K562 (cell line): ENCODE data around the gene CADM2. TPM values are rescaled to one million over a fixed set of nuclear protein-coding genes. Genes with fewer than 3 reads are reported as not detected.

Experiments used
- ATAC-seq: fragments of 200-7000 bp; cut with Tn5 transposase; 3 replicates; pipeline ENCODE4 v1.9.1; 2020; ENCODE audit warnings: moderate library complexity
- BruUV-seq: library from RNA; stranded (reverse); fragments of 400-500 nt; replicated peaks from 2 replicates; lab custom pipeline; 2021; lab: Mats Ljungman, UMichigan
- CTCF ChIA-PET: fragments of 300-600 bp; formaldehyde crosslinking; extraction: SDS; loops from one replicate; lab custom pipeline; 2021; ENCODE audit warnings: low intra/inter-chr PET ratio; lab: Yijun Ruan, JAX
- POLR2A ChIA-PET: fragments of 300-600, 350-650 bp; sonication (Branson Sonifier 250); formaldehyde crosslinking; extraction: SDS; loops from one replicate; lab custom pipeline; 2021; ENCODE audit warnings: antibody characterized with exemption, inconsistent platforms; lab: Yijun Ruan, JAX
- DNase-seq, 4 experiments: peaks; one replicate each; pipeline versions ENCODE4 v3.0.0 to v3.0.0-alpha.2; 2011 to 2018; ENCODE audit warnings: low spot score in 3 of 4, mixed read lengths in 3 of 4; ENCODE audit errors: extremely low read depth in 1 of 4
- FAIRE-seq: peaks from 2 replicates; lab custom pipeline; 2011; peaks lifted over from hg19 to GRCh38; lab: Jason Lieb, UNC
- H2AFZ ChIP-seq: 2 replicates; pipeline ENCODE4 v1.6.0; 2011; ENCODE audit warnings: low read depth, low read length, control low read depth, inconsistent platforms
- H3K27ac ChIP-seq: fragments of 200-600 bp; 3 replicates; pipeline ENCODE4 v1.8.0; 2011; ENCODE audit warnings: low read depth, mild to moderate bottlenecking, control low read depth, inconsistent platforms, low read length, moderate library complexity, mixed read lengths; ENCODE audit errors: extremely low read depth
- H3K27me3 ChIP-seq, 2 experiments: fragments of 300-600 bp in 1 of 2; 2 replicates in 1 of 2; 3 replicates in 1 of 2; pipeline versions ENCODE4 v1.6.0 to v1.8.0; 2011; ENCODE audit warnings: inconsistent platforms in 2 of 2, low read length in 2 of 2, mild to moderate bottlenecking in 1 of 2, mixed read lengths in 1 of 2, moderate library complexity in 1 of 2; ENCODE audit not compliant: control insufficient read depth in 2 of 2, insufficient read depth in 2 of 2
- H3K36me3 ChIP-seq: fragments of 300-600 bp; 3 replicates; pipeline ENCODE4 v1.8.0; 2011; ENCODE audit warnings: mild to moderate bottlenecking, low read length, inconsistent platforms; ENCODE audit not compliant: control insufficient read depth, insufficient read depth
- H3K4me1 ChIP-seq, 2 experiments: fragments of 200-600 bp in 1 of 2; replicated peaks in 1 of 2; 2 replicates in 1 of 2; 3 replicates in 1 of 2; pipeline versions ENCODE4 v1.5.1 to v1.8.0; 2011; ENCODE audit warnings: inconsistent platforms in 2 of 2, low read length in 2 of 2, mild to moderate bottlenecking in 1 of 2, mixed read lengths in 1 of 2, moderate library complexity in 1 of 2; ENCODE audit not compliant: control insufficient read depth in 2 of 2, insufficient read depth in 2 of 2
- H3K4me2 ChIP-seq: 2 replicates; pipeline ENCODE4 v1.6.1; 2011; ENCODE audit warnings: low read length, control low read depth, inconsistent platforms, mixed read lengths; ENCODE audit not compliant: insufficient read depth
- H3K4me3 ChIP-seq: fragments of 200-600 bp; sonication (generic), shearing (Covaris generic); 2 replicates; pipeline ENCODE4 v1.5.1; 2016; ENCODE audit warnings: control low read depth, inconsistent platforms
- H3K79me2 ChIP-seq: fragments of 200-600 bp; 3 replicates; pipeline ENCODE4 v1.8.0; 2011; ENCODE audit warnings: low read length, inconsistent platforms; ENCODE audit not compliant: control insufficient read depth, insufficient read depth
- H3K9ac ChIP-seq, 2 experiments: 2 replicates each; pipeline versions ENCODE4 v1.6.0 to v1.6.1; 2011; ENCODE audit warnings: low read depth in 2 of 2, low read length in 2 of 2, control low read depth in 1 of 2, inconsistent platforms in 1 of 2, mild to moderate bottlenecking in 1 of 2, mixed read lengths in 1 of 2; ENCODE audit not compliant: insufficient read depth in 1 of 2
- H3K9me1 ChIP-seq: one replicate; pipeline ENCODE4 v1.6.0; 2011; ENCODE audit warnings: inconsistent platforms, mild to moderate bottlenecking, low read length, moderate library complexity; ENCODE audit not compliant: control insufficient read depth, insufficient read depth
- H3K9me3 ChIP-seq: replicated peaks from 2 replicates; pipeline ENCODE4 v1.5.1; 2011; ENCODE audit warnings: low read depth, low read length, inconsistent platforms; ENCODE audit not compliant: control insufficient read depth, insufficient read depth
- H4K20me1 ChIP-seq: replicated peaks from 2 replicates; pipeline ENCODE4 v1.6.1; 2011; ENCODE audit warnings: low read length, inconsistent platforms, mixed read lengths; ENCODE audit not compliant: control insufficient read depth, insufficient read depth
- HDAC1 ChIP-seq, 2 experiments: fragments of 450-650 bp; IDR thresholded peaks; 2 replicates each; pipeline ENCODE4 v1.6.1; 2016 to 2017; ENCODE audit warnings: inconsistent platforms in 1 of 2, mild to moderate bottlenecking in 1 of 2, moderate library complexity in 1 of 2
- SMARCC2 ChIP-seq: fragments of 450-650 bp; IDR thresholded peaks from 2 replicates; pipeline ENCODE4 v1.6.1; 2017; ENCODE audit warnings: antibody characterized with exemption, moderate library complexity, mild to moderate bottlenecking, low read depth
- SNRNP70 ChIP-seq: fragments of 200-400 bp; formaldehyde crosslinking; optimal IDR thresholded peaks from 2 replicates; pipeline ENCODE3; 2017; ENCODE audit warnings: low read depth, low read length
- SREBF2 ChIP-seq: sonication (generic); formaldehyde crosslinking; IDR thresholded peaks from 2 replicates; pipeline ENCODE4 v1.4.0; 2020; ENCODE audit warnings: mild to moderate bottlenecking, missing genetic modification reagents
- THAP7 ChIP-seq: fragments of 250-450 bp; sonication (Bioruptor Pico); IDR thresholded peaks from 2 replicates; pipeline ENCODE4 v1.5.0; 2021
- XRCC5 ChIP-seq: fragments of 200-400 bp; formaldehyde crosslinking; IDR thresholded peaks from 2 replicates; pipeline ENCODE4 v1.6.1; 2017; ENCODE audit warnings: low read depth, mild to moderate bottlenecking, low read length
- ZBTB40 ChIP-seq, 2 experiments: fragments of 450-650 bp in 1 of 2; sonication (generic) in 1 of 2; formaldehyde crosslinking in 1 of 2; IDR thresholded peaks; 2 replicates each; pipeline versions ENCODE4 v1.7.1 to v1.9.0; 2016 to 2022; ENCODE audit warnings: inconsistent platforms in 1 of 2, mild to moderate bottlenecking in 1 of 2, missing genetic modification reagents in 1 of 2
- ZC3H8 ChIP-seq: fragments of 450-650 bp; IDR thresholded peaks from 2 replicates; pipeline ENCODE4 v1.6.1; 2017
- ZNF174 ChIP-seq: fragments of 250-450 bp; sonication (Bioruptor Pico); IDR thresholded peaks from 2 replicates; pipeline ENCODE4 v1.4.0; 2020; ENCODE audit warnings: mild to moderate bottlenecking
- ZNF699 ChIP-seq: fragments of 250-450 bp; sonication (Bioruptor Pico); IDR thresholded peaks from 2 replicates; pipeline ENCODE4 v1.8.0; 2021; ENCODE audit warnings: mild to moderate bottlenecking, moderate library complexity; ENCODE audit not compliant: insufficient replicate concordance
- WGBS: fragments of 100-300 bp; shearing (Covaris generic); methylation state at CpG from one replicate; pipeline ENCODE4 v1.1.6; 2016; ENCODE audit warnings: low coverage, mixed read lengths; ENCODE audit not compliant: insufficient coverage; ENCODE audit errors: missing lambda C conversion rate; 5-methylcytosine and 5-hydroxymethylcytosine counted together
- in situ Hi-C: fragments of 300-500 bp; cut with MboI; formaldehyde crosslinking; loops from 4 replicates; pipeline ENCODE4 v1.15.0; 2018; ENCODE audit warnings: inconsistent platforms, mixed read lengths
- intact Hi-C: fragments of 100-400 bp; cut with micrococcal nuclease; formaldehyde crosslinking; loops from 2 replicates; pipeline ENCODE4 v1.14.2; 2022
- polyA plus RNA-seq, 8 experiments: library from polyadenylated mRNA; depleted of rRNA in 4 of 8; stranded (reverse) in 5 of 8; unstranded in 3 of 8; fragments of >200 nt; fragmentation: Nextera tagmentation in 2 of 8; fragmentation: Illumina TruSeq in 1 of 8; extraction: Ambion mirVana in 2 of 8; extraction: Trizol in 1 of 8; gene quantifications; 2 replicates each; pipeline versions ENCODE4 v1.2.1 to v1.2.3, GENCODE V29; 2011 to 2014; ENCODE audit warnings: inconsistent platforms in 1 of 8, missing spikeins in 1 of 8
- total RNA-seq, 7 experiments: library from RNA; depleted of rRNA in 6 of 7; stranded (reverse); fragments of >200 nt in 6 of 7; fragmentation: Illumina TruSeq in 2 of 7; extraction: Trizol in 2 of 7; gene quantifications; 2 replicates each; pipeline versions ENCODE4 v1.2.1 to v1.2.3, GENCODE V29; 2011 to 2021; ENCODE audit warnings: low replicate concordance in 1 of 7
- TF ChIP-seq, protein P1 (sequence below): fragments of 450-650 bp; formaldehyde crosslinking; conservative IDR thresholded peaks from 2 replicates; pipeline ENCODE4 v1.4.0; 2022; ENCODE audit warnings: mild to moderate bottlenecking, missing genetic modification characterization

CADM2 gene
- total and polyA plus RNA-seq, 9 of the 15 experiments (the other 6 are each of a cell fraction or from before 2014, with no cell fraction given) = 0.11 to 3.2 (median 0.95) TPM

DNA sequence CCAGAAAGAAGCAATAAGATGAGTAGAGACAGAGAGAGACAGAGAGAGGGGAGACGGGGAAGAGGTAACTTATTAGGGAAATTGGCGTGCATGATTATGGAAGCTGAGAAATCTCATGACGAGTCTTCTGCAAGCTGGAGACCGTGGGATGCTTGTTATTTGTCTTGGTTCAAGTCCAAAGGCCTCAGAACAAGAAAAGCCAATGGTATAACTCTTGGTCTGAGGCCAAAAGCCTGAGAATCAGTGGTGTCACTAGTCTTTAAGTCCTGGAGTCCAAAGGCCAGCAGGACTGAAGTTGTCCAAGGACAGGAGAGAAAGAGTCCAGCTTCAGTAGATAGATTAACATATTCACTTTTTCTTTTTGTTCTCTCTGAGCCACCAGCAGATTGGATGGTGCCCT lies 613.6 kb downstream of the CADM2 start:
- ChIA-PET CTCF (no interaction called here), POLR2A (interaction anchor here (0.8 kb wide), 1 partner anchor 835 kb away, joined by 3 read pairs; no protein-coding TSS in a partner anchor)
- in situ Hi-C loops = loop anchor here (25.0 kb wide), 1 partner anchor 260 kb away; no protein-coding TSS in a partner anchor
- no peak overlapping the region for H3K4me2 ChIP-seq
- no peaks in the 10 kb centered on the region for H3K36me3 ChIP-seq
- DNase-seq (no peak), ATAC-seq (no peak), FAIRE-seq (no peak)
- H4K20me1 ChIP-seq = no peaks in the 10 kb centered on the region
- WGBS = 19% methylated on average over 4 of the region's 4 CpGs
- H3K9me1 ChIP-seq = no peaks in the 10 kb centered on the region
- no peaks in the 10 kb centered on the region for H3K79me2 ChIP-seq
- BruUV-seq = no TSS peak
- no peaks in the 10 kb centered on the region for H3K9me3 ChIP-seq
- no peak overlapping the region for H2AFZ ChIP-seq
- no peak overlapping the region for H3K27ac ChIP-seq
- no peak overlapping the region for H3K9ac ChIP-seq
- no peaks in the 10 kb centered on the region for H3K4me1 ChIP-seq
- no peaks in the 10 kb centered on the region for H3K27me3 ChIP-seq
- intact Hi-C loops = loop anchor here (10.0 kb wide), 1 partner anchor 1028 kb away; no protein-coding TSS in a partner anchor
- no peak overlapping the region for H3K4me3 ChIP-seq
- TF ChIP-seq, protein P1, sequence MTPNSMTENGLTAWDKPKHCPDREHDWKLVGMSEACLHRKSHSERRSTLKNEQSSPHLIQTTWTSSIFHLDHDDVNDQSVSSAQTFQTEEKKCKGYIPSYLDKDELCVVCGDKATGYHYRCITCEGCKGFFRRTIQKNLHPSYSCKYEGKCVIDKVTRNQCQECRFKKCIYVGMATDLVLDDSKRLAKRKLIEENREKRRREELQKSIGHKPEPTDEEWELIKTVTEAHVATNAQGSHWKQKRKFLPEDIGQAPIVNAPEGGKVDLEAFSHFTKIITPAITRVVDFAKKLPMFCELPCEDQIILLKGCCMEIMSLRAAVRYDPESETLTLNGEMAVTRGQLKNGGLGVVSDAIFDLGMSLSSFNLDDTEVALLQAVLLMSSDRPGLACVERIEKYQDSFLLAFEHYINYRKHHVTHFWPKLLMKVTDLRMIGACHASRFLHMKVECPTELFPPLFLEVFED = no peak
- TF ChIP-seq ZNF699 (CRISPR knock-in tag) = no peak
- TF ChIP-seq ZBTB40 (IDR thresholded peaks at IDR 0.05) = no peak
- TF ChIP-seq ZBTB40 (CRISPR knock-in tag; IDR thresholded peaks at IDR 0.05) = no peak
- no peak for TF ChIP-seq THAP7 (CRISPR knock-in tag)
- TF ChIP-seq ZNF174 = no peak
- no peak for TF ChIP-seq ZC3H8
- no peak for TF ChIP-seq HDAC1 (IDR thresholded peaks at IDR 0.05)
- no peak for TF ChIP-seq SNRNP70
- no peak for TF ChIP-seq SMARCC2
- TF ChIP-seq SREBF2 (CRISPR knock-in tag) = no peak
- TF ChIP-seq XRCC5 = no peak
